Activated CD4-positive, alpha-beta T cell treated with anti-CD3 and anti-CD28 coated beads, Interleukin-2, amount 50 U/mL, for 1 hour (primary cell): ENCODE measurements around the gene PIBF1.
"Not testable (repeated sequence)": the region's sequence is repeated elsewhere in the genome, so short reads cannot be mapped to it uniquely, and the experiment has no call there.

Experiments
- DNase-seq: peaks from one replicate; pipeline ENCODE4 v3.0.0-alpha.2; 2020

The PIBF1 gene

DNA sequence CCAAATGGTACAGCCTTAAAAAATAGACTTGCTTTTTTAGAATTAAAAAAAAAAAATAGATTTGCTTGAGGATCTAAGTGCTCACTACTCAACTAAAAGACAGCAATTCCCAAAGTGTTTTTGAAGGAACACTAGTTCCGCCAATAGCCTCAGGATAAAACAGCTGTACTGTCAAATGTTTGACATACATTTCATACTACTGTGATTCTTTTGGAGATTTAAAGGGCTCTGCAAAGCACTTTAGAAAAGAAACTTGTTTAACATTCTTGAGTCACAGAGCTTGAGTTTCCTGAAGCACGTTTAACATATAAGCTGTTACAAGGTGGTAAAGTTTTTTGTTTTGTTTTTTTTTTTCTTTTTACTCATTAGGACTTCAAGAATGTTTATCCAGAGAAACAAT is 253.7 kb downstream of the PIBF1 start:
- no peak for DNase-seq

GRCh38 chr13:73036566-73036965 is 254.6 kb downstream of the PIBF1 start:
- DNase-seq = no peak

GRCh38 chr13:73038064-73038463 is 256.1 kb downstream of the PIBF1 start:
- no peak for DNase-seq

DNA sequence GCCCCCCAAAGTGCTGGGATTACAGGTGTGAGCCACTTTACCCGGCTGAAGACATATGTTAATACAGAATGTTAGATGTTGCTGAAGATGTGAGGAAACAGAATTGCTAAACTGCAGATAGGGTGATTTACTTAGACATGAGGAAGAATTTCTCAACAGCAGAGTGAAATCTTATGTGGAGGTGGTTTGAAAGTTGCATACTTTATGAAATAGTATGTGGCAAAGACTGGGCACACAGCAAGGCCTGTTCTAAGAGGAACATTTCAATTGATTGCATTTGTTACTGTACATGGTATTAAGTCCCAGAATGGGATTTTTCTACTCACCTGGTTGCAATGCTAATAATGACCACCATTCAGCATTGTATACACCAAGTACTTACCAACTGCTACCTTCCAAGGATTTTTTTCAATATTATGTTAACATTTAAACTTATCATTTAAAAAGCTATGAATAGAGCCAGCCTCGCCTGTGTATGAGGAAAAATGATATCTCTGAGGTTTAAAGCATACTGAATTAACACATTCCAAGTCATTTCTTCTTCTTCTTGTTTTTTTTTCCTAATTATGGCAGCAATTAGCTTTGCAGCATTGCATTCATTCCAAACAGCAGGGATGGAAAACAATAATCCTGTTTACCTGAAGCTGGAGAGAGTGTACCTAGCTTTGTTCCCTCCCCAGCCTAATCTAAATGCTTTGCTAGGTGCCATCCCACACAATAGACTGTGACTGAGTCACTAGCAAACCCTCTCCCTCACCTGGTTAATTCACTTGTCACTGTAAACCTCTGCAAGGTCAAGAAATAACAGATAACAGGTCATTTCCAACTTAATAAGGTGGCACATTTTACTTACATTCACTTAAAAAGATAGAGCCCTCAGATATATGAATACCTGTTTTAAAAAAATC is 257.5 kb downstream of the PIBF1 start:
- DNase-seq = no peak

GRCh38 chr13:73040484-73040883 is 258.6 kb downstream of the PIBF1 start:
- DNase-seq = no peak

- no peak for DNase-seq
Measured at GRCh38 chr13:73040968-73041596, 259.1 kb downstream of the PIBF1 start.

- no peak for DNase-seq
Measured at GRCh38 chr13:73045031-73045430, 263.1 kb downstream of the PIBF1 start.

DNA sequence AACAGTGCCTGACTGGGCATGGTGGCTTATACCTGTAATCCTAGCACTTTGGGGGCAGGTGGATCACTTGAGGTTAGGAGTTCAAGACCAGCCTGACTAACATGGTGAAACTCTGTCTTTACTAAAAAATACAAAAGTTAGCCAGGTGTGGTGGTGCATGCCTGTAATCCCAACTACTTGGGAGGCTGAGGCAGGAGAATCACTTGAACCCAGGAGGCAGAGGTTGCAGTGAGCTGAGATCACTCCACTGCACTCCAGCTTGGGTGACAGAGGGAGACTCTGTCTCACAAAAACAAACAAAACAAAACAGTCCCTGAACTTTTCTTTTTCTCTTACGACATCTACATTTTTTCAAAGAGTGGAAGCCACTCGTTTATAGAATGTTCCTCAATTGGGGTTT is 266.7 kb downstream of the PIBF1 start:
- DNase-seq = not testable (repeated sequence)

GRCh38 chr13:73054712-73055111 is 272.8 kb downstream of the PIBF1 start:
- DNase-seq = no peak

GRCh38 chr13:73055813-73056564 is 274.1 kb downstream of the PIBF1 start:
- DNase-seq = no peak

GRCh38 chr13:73056565-73056962 is 274.6 kb downstream of the PIBF1 start:
- no peak for DNase-seq

GRCh38 chr13:73057284-73058063 is 275.5 kb downstream of the PIBF1 start:
- no peak for DNase-seq

DNA sequence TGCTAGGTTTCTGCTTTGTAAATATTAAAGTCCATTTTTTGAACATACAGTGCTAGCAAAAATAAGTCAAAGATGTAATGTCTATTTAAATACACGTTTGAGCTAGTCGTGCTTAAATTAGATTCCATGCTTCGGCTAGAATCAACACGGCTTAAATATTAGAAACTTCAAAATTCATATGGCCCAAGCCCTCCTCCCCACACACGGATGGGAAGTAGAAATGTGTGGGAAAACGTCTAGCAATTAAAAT is 276.1 kb downstream of the PIBF1 start:
- no peak for DNase-seq

- DNase-seq = no peak
Measured at GRCh38 chr13:73058432-73058735, 276.5 kb downstream of the PIBF1 start.

DNA sequence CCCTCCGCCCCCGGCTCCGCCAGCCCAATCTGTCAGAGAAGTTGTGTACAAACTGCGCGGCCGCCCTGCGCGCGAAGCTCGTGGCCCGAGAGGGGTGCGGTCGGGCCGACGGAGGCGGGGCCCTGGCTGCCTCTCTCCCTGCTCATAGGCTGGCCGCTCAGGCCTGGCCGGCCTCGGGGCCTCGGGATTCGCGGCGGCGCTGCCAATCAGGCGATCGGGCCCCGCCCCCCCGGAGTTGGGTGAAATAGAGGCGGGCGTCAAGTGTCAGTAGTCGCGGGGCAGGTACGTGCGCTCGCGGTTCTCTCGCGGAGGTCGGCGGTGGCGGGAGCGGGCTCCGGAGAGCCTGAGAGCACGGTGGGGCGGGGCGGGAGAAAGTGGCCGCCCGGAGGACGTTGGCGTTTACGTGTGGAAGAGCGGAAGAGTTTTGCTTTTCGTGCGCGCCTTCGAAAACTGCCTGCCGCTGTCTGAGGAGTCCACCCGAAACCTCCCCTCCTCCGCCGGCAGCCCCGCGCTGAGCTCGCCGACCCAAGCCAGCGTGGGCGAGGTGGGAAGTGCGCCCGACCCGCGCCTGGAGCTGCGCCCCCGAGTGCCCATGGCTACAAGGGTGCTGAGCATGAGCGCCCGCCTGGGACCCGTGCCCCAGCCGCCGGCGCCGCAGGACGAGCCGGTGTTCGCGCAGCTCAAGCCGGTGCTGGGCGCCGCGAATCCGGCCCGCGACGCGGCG is 277.0 kb downstream of the PIBF1 start, which contains the start of gene KLF5:
Gene KLF5, plus strand, starts transcription at position 270 of the 724 bp plus-strand sequence. Its CDS starts 323 bp downstream, at position 593.
- DNase-seq = peak; percentile 96

DNA sequence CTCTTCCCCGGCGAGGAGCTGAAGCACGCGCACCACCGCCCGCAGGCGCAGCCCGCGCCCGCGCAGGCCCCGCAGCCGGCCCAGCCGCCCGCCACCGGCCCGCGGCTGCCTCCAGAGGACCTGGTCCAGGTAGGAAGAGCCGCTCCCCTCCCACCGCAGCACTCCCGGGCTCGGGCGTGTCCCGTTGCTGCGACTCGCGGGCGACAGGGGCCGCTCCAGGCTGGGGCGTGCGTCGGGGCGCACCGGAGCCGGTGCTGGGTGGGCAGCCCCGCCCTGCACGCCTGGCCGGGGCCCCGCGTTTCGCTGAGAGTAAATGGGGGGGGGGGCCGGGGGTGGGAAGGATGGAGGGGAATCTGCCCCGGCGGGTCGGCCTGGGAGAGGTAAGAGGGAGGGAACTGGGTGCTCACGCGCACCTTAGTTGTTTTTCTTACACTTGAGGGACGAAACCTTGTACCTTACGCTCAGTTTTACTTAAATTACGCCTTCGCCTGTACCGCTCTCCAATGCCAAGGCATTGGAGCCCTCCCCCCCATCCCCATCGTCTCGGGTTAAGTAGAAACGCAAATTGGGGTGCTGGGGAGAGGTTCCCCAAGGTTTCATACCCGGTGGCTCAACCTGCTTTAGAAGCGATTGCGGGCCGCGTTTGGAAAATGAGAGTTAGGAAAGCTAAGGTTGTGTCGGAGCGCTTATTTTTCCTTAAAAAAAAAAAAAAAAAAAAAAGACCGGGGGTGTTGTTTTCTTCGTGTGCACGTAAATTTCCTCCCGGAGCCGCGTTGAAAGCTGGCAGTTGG is 277.7 kb downstream of the PIBF1 start:
- peak; percentile 40 for DNase-seq

DNA sequence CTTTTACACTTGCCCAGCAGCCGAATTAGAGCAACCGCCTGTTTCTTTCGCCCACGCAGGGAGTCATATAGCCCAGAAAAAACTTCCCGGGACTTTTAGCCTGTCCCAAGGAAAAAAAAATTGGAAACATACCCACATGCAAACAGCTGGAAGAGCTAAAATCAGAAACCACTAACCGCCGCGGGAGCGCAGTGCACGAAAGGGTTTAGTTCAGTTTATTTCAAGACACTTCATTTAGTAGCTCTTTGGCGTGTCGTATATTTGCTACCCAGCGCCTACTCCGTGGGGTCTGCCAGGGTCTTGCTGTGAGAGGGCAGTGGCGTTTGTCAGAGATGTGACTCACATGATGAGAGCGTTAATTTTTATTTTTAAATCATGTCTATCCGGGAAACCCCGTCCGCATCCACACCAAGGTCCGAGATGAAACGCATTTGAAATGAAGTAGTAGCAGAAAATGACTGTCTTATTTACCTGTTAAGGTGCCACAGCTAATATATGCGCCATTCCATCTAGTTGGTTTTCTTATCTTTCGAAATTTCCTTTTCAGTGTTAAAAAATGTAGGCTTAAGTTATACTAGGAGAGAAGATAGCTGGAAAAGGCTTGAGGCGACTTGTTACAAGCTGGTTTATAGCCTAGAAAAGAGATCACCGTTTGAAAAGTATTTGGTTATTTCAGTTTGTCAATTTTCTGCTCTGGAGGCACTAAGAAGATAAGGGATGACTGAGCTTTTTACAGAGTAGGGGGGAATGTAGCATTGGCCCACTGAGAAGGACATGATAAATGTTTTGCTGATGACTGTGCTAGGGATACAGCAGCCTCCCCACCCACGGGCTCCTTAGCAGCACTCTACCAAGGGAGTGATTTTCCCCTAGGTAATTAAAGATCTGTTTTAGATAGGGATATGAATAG is 278.6 kb downstream of the PIBF1 start:
- no peak for DNase-seq

DNA sequence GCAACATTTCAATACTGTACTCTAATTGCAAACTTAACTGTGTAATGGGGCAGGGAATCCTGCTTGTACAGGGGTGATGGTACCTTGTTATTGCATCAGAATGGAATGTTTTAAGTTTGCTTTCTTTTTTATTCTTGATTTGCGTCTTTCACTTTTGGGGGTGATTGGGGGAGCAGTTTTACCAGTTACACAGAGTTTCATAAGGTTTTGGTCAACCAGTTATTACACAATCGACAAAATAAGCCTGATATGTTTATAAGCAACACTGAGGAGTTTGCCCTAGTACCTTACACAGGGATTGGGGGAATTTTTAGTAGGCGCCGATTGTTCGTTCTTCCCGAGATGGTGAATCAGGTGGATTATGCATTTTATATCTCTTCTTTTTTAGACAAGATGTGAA is 279.5 kb downstream of the PIBF1 start:
- DNase-seq = no peak

GRCh38 chr13:73061876-73062275 is 279.9 kb downstream of the PIBF1 start:
- DNase-seq = no peak

- DNase-seq = no peak
Measured at GRCh38 chr13:73062468-73062867, 280.5 kb downstream of the PIBF1 start.

- DNase-seq = no peak
Measured at GRCh38 chr13:73063166-73063565, 281.2 kb downstream of the PIBF1 start.
